Amygdala (tissue), 56 donors: Measurements from ENCODE around the gene NBL1.

Source experiments
- DNase-seq, 56 donors: peaks; one replicate each; lab custom pipeline; 2025; lab: John Stamatoyannopoulos, UW

Gene NBL1

GRCh38 chr1:19689856-19690255, 45.7 kb downstream of the NBL1 start:
- no peak for DNase-seq

- DNase-seq, result no peak
These were observed 46.2 kb downstream of the NBL1 start for GRCh38 chr1:19690342-19690741.

GRCh38 chr1:19694298-19694697, 50.2 kb downstream of the NBL1 start:
- no peak for DNase-seq

- no peak for DNase-seq
These were observed 51.7 kb downstream of the NBL1 start for GRCh38 chr1:19695772-19696171.

DNA sequence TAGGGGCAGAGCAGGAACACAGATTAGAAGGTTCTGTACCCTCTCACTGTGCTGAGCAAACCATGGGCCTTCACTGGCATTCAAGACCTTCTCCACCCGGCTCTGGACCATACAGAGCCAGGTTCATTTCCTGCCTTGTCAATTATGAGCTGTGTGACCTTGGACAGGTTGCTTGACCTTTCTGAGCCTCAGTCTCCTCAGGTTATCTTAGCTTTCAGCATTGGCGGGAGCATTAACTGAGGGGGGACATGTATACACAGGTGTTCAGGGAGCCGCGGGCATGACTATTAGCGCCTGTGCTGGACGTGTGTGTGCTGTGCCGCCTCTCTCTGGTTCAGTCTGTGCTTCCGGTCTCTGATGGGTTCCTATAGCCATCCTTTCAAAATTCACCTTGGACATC, 52.7 kb downstream of the NBL1 start:
- DNase-seq, result no peak

- no peak for DNase-seq
These were observed 54.1 kb downstream of the NBL1 start for GRCh38 chr1:19698181-19698580.

GRCh38 chr1:19700079-19700777, 56.1 kb downstream of the NBL1 start:
- no peak for DNase-seq

- no peak for DNase-seq
These were observed 59.2 kb downstream of the NBL1 start for GRCh38 chr1:19703280-19703679.

- DNase-seq, result peak in 51 of 56 donors; percentile 12 to 81 (median 42)
These were observed 60.4 kb downstream of the NBL1 start for GRCh38 chr1:19704247-19705113.

- DNase-seq, result no peak
These were observed 61.4 kb downstream of the NBL1 start for GRCh38 chr1:19705464-19705863.

- no peak for DNase-seq
These were observed 62.0 kb downstream of the NBL1 start for GRCh38 chr1:19706136-19706535.
